IPS DF 6.9 (cell line): ENCODE results near the gene MYO3A.
"Not testable (repeated sequence)": the region's sequence is repeated elsewhere in the genome, so short reads cannot be mapped to it uniquely, and the experiment has no call there.

Experiments
- DNase-seq: peaks from one replicate; pipeline ENCODE4 v3.0.0-alpha.2; 2013; ENCODE audit warnings: low read depth, low spot score
- H3K27ac ChIP-seq: one replicate; pipeline ENCODE4 v1.5.1; 2013; ENCODE audit warnings: low read length, control low read depth
- H3K27me3 ChIP-seq: 2 replicates; pipeline ENCODE4 v1.6.1; 2013; ENCODE audit warnings: mild to moderate bottlenecking, low read length; ENCODE audit not compliant: control insufficient read depth, insufficient read depth
- H3K36me3 ChIP-seq: 2 replicates; pipeline ENCODE4 v1.6.1; 2013; ENCODE audit warnings: low read length; ENCODE audit not compliant: control insufficient read depth, insufficient read depth
- H3K4me1 ChIP-seq: 2 replicates; pipeline ENCODE4 v1.6.1; 2013; ENCODE audit warnings: low read length; ENCODE audit not compliant: control insufficient read depth, insufficient read depth
- H3K4me3 ChIP-seq: 2 replicates; pipeline ENCODE4 v1.5.1; 2013; ENCODE audit warnings: mild to moderate bottlenecking, low read length
- H3K9me3 ChIP-seq: 2 replicates; pipeline ENCODE4 v1.6.1; 2013; ENCODE audit warnings: low read length, inconsistent platforms; ENCODE audit not compliant: control insufficient read depth, insufficient read depth
- WGBS: extraction: QIAGEN DNeasy Blood & Tissue Kit; methylation state at CpG from one replicate; pipeline ENCODE4 v1.1.7; 2013; ENCODE audit warnings: mixed read lengths, missing lambda C conversion rate; ENCODE audit not compliant: insufficient read length, insufficient coverage; 5-methylcytosine and 5-hydroxymethylcytosine counted together

The MYO3A gene

DNA sequence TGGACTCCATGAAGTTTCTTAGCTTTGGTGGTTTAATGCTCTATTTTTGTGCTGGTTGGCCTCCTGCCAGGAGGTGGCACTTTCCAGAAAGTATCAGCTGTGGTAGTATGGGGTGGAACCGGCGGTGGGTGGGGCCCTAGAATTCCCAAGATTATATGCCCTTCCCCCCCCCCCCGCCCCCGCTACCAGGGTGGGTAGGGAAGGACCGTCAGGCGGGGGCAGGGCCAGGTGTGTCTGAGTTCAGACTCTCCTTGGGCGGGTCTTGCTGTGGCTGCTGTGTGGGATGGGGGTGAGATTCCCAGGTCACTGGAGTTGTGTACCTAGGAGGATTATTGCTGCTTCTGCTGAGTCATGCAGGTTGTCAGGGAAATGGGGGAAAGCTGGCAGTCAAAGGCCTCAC, 146.9 kb downstream of the MYO3A start:
- not testable (repeated sequence) for H3K36me3 ChIP-seq, H3K27me3 ChIP-seq, DNase-seq, H3K27ac ChIP-seq, H3K4me3 ChIP-seq, H3K4me1 ChIP-seq, H3K9me3 ChIP-seq
- no CpG with 5 or more reads among the region's 7 CpGs for WGBS

DNA sequence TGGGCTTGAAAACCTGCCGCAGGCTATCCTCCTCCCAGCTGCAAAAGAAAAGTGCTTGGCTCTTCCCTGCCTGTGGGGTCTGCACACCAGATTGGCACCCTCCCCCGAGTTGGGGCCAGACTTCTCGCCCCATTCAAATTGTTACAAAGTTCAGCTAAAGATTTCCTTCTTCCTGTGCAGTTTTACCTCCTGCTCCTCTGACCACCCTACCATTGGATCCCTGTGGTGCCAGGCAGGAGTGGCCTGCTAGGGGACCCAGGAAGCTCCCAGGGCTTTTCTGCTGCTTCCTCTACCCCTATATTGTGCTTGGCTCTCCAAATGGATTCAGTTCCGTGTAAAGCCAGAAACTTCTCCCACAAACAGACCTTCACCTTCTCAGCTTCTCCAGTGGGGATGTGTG, 147.4 kb downstream of the MYO3A start:
- H3K27ac ChIP-seq: no peak overlapping the region
- H3K27me3 ChIP-seq: no peaks in the 10 kb centered on the region
- WGBS: no CpG with 5 or more reads among the region's 4 CpGs
- H3K4me1 ChIP-seq: peaks cover 1% of the 10 kb centered on the region
- DNase-seq: no peak
- no peak overlapping the region for H3K4me3 ChIP-seq
- no peaks in the 10 kb centered on the region; the same call in 1 of the 2 replicates for H3K36me3 ChIP-seq
- no peaks in the 10 kb centered on the region for H3K9me3 ChIP-seq

DNA sequence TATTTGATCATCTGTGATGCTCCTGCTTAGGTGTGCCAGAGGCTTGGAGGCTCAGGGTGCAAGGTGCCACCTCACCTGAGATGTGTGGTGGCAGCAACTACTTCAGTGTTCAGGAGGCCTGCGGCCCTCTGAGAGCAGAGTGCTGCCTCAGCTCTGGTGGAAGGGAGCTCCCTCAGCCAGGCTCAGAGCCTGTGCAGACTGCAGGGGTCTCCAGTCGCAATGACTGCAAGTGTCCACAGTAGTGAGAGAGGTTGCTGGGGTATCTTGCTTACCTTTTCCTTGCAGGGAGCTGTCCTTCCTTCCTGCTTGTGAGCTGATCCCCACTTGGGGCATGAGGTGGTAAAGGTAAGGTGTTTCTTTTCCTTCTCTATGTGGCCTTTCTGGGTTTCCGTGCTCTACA, 151.5 kb downstream of the MYO3A start:
- peaks cover 1% of the 10 kb centered on the region for H3K4me1 ChIP-seq
- H3K4me3 ChIP-seq: no peak overlapping the region
- no peak for DNase-seq
- no peaks in the 10 kb centered on the region for H3K9me3 ChIP-seq
- H3K36me3 ChIP-seq: no peaks in the 10 kb centered on the region; the same call in 1 of the 2 replicates
- WGBS: no CpG with 5 or more reads among the region's 3 CpGs
- H3K27ac ChIP-seq: no peak overlapping the region
- no peaks in the 10 kb centered on the region for H3K27me3 ChIP-seq

DNA sequence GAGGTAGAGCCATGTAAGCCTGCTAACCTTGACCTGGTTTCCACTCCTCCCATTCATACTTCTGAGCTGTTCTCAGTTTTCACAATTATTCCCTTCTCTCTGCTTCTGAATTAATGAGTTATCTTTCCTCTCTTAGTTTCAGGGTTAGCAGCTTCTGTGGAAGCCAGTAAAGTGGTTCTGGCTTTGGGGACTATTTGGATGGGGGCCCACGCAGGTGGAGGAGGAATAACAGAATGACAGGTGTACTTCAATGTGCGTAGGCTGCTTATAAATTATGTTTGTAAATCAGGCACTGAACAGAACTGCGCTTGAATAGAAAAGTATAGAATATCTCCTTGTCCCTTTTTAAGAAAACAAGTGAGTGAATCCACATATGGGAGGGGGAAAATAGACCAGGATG, 153.6 kb downstream of the MYO3A start:
- DNase-seq: no peak
- no peaks in the 10 kb centered on the region; the same call in 1 of the 2 replicates for H3K4me1 ChIP-seq
- H3K9me3 ChIP-seq: no peaks in the 10 kb centered on the region
- H3K27ac ChIP-seq: no peak overlapping the region
- H3K27me3 ChIP-seq: no peaks in the 10 kb centered on the region
- WGBS: no CpG with 5 or more reads among the region's 3 CpGs
- no peak overlapping the region for H3K4me3 ChIP-seq
- no peaks in the 10 kb centered on the region for H3K36me3 ChIP-seq

GRCh38 chr10:26090026-26090425, 156.0 kb downstream of the MYO3A start:
- H3K27me3 ChIP-seq: no peaks in the 10 kb centered on the region
- H3K9me3 ChIP-seq: no peaks in the 10 kb centered on the region
- no peak overlapping the region for H3K27ac ChIP-seq
- no peak for DNase-seq
- no peak overlapping the region for H3K4me3 ChIP-seq
- no CpG with 5 or more reads among the region's 5 CpGs for WGBS
- no peaks in the 10 kb centered on the region; the same call in 1 of the 2 replicates for H3K4me1 ChIP-seq
- H3K36me3 ChIP-seq: no peaks in the 10 kb centered on the region

- H3K4me1 ChIP-seq: no peaks in the 10 kb centered on the region
- WGBS: no CpG with 5 or more reads among the region's 1 CpG
- H3K36me3 ChIP-seq: no peaks in the 10 kb centered on the region
- no peak overlapping the region for H3K27ac ChIP-seq
- no peak for DNase-seq
- H3K9me3 ChIP-seq: no peaks in the 10 kb centered on the region
- no peaks in the 10 kb centered on the region for H3K27me3 ChIP-seq
- H3K4me3 ChIP-seq: no peak overlapping the region
Measured at GRCh38 chr10:26090762-26091161, 156.7 kb downstream of the MYO3A start.

GRCh38 chr10:26093229-26093628, 159.2 kb downstream of the MYO3A start:
- H3K9me3 ChIP-seq: no peaks in the 10 kb centered on the region
- no peak overlapping the region for H3K4me3 ChIP-seq
- no peak overlapping the region for H3K27ac ChIP-seq
- DNase-seq: no peak
- H3K4me1 ChIP-seq: no peaks in the 10 kb centered on the region
- H3K27me3 ChIP-seq: no peaks in the 10 kb centered on the region
- no peaks in the 10 kb centered on the region for H3K36me3 ChIP-seq
- WGBS: no CpG with 5 or more reads among the region's 1 CpG

DNA sequence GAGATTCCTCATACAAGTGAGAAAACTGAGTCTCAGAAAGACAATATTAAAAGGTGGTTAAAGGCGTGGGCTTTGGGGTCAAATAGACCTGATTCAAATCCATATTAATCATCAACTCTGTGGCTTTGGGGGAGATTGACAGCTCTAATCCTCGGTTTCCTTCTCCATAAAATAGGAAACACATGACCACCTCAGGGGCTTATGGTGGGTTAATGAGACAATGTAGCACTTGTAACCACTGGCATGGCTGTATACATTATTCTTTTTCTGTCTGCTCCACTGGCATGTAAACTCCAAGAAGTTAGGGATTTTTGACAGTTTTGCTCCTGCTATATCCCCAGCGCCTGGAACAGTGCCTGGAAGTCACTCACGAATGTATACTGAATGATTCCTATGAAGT, 161.8 kb downstream of the MYO3A start:
- H3K27me3 ChIP-seq: no peaks in the 10 kb centered on the region
- no CpG with 5 or more reads among the region's 4 CpGs for WGBS
- H3K9me3 ChIP-seq: no peaks in the 10 kb centered on the region

DNA sequence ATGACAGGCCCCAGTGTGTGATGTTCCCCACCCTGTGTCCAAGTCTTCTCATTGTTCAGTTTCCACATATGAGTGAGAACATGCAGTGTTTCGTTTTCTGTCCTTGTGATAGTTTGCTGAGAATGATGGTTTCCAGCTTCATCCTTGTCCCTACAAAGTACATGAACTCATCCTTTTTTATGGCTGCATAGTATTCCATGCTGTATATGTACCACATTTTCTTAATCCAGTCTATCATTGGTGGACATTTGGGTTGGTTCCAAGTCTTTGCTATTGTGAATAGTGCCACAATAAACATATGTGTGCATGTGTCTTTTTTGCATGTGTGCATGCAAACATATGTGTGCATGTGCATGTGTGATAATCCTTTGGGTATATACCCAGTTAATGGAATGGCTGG, 163.5 kb downstream of the MYO3A start:
- WGBS: no CpG with 5 or more reads among the region's 1 CpG
- not testable (repeated sequence) for H3K27me3 ChIP-seq, H3K9me3 ChIP-seq, H3K36me3 ChIP-seq, H3K4me3 ChIP-seq, H3K27ac ChIP-seq, H3K4me1 ChIP-seq, DNase-seq

More for the DNA sequence above, 161.8 kb downstream of the MYO3A start:
- H3K4me1 ChIP-seq: no peaks in the 10 kb centered on the region
- no peaks in the 10 kb centered on the region for H3K36me3 ChIP-seq
- DNase-seq: no peak
- no peak overlapping the region for H3K4me3 ChIP-seq
- H3K27ac ChIP-seq: no peak overlapping the region

GRCh38 chr10:26112532-26112931, 178.5 kb downstream of the MYO3A start:
- Histone ChIP-seq H3K9me3 (no peaks in the 10 kb centered on the region), H3K27ac (no peak overlapping the region), H3K36me3 (no peaks in the 10 kb centered on the region), H3K27me3 (no peaks in the 10 kb centered on the region), H3K4me1 (no peaks in the 10 kb centered on the region), H3K4me3 (no peak overlapping the region)
- no CpG with 5 or more reads among the region's 3 CpGs for WGBS
- DNase-seq: no peak

DNA sequence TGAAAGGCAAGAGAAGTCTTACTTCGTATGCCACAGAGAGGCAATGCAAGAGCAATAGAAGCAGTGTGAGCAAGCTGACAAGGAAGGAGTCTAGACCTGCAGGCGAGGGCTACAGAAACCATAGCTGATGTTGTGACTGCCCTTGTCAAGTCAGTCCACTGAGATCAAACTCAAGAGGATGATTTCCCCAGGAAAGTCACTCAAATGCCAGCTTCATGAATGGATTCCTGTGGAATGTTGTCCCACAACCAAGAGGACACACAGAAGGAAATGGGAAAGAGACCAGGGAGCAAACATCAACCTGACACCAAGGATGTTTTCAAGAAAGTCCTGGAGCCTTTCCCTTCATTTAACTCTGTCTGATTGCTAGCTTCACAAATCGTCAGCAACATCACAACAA, 204.6 kb downstream of the MYO3A start:
- no CpG with 5 or more reads among the region's 3 CpGs for WGBS

More for the DNA sequence above, 204.6 kb downstream of the MYO3A start:
- Histone ChIP-seq H3K4me1 (no peaks in the 10 kb centered on the region), H3K36me3 (no peaks in the 10 kb centered on the region), H3K27ac (no peak overlapping the region), H3K9me3 (no peaks in the 10 kb centered on the region), H3K27me3 (no peaks in the 10 kb centered on the region), H3K4me3 (no peak overlapping the region)
- no peak for DNase-seq
